HG02885 (cell line): ENCODE results near the gene PPM1M.

Source experiments
- ATAC-seq: cut with Tn5 transposase; IDR thresholded peaks from one replicate; pipeline ENCODE4 v1.9.1; 2021; ENCODE audit warnings: mild to moderate bottlenecking; ENCODE audit not compliant: unreplicated experiment, poor library complexity

PPM1M gene

GRCh38 chr3:52292247-52293065 lies 46.9 kb downstream of the PPM1M start:
- no peak for ATAC-seq

GRCh38 chr3:52293491-52294319 lies 48.1 kb downstream of the PPM1M start:
- ATAC-seq, result no peak

- no peak for ATAC-seq
These were observed 49.0 kb downstream of the PPM1M start for GRCh38 chr3:52294320-52295150.

GRCh38 chr3:52295671-52296208 lies 50.2 kb downstream of the PPM1M start:
- ATAC-seq, result no peak

GRCh38 chr3:52297242-52298148 lies 51.9 kb downstream of the PPM1M start:
- ATAC-seq, result no peak

- ATAC-seq, result no peak
These were observed 52.9 kb downstream of the PPM1M start for GRCh38 chr3:52298149-52299098.

GRCh38 chr3:52299247-52299878 lies 53.8 kb downstream of the PPM1M start:
- no peak for ATAC-seq
